GM15510 (cell line): ENCODE data around the gene VASN.

Source experiments
- POLR2A ChIP-seq: IDR thresholded peaks from 3 replicates; pipeline ENCODE4 v1.6.1; 2011; ENCODE audit warnings: borderline replicate concordance; ENCODE audit not compliant: insufficient read length; ENCODE audit errors: extremely low read depth

VASN gene

DNA sequence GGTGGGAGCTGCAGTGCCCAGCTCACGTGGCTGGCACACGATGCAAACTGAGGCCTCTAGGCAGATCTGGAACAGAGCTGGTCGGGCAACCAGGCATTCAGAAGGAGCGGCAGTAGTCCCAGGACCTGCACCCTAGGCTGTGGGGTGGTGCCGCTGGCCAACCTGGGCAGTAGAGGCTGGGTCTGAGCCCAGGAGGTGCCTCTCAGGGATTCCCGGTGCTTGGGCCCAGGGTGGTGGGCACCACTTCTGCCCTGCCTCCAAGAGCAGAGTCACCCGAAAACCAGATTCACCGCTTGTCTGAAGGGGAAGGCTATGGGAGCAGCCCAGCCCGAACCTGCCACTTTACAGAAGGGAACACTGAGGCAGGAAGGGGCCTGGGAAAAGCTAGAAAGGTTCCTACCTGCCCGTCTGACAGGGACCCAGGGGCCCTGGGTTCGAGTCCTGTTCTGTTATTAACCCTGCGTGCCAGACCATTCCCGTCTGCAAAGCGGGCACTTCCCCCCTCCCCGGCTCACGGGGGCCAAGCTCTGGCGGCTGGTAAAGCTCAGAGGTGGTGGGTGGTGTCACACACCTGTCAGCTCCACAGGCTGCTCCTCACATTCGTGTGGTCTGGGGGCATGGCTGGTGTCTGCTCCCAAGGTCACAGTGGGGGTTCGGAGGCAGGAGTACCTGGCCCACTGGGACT is 38.9 kb upstream of the VASN start:
- TF ChIP-seq POLR2A, result no peak

DNA sequence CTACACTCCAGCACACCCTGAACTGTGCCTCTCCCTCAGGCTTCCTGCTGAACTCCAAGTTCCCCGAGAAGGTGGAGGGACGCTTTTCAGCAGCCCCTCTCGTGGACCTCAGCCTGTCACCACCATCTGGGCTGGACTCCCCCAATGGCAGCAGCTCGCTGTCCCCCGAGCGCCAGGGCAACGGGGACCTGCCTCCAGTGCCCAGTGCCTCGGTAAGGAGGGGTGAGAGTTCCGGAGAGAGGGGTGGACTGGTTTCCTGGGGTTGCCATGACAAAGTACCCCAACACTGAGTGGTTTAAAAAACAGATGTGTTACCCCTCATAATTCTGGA is 38.4 kb upstream of the VASN start:
- TF ChIP-seq POLR2A, result no peak

DNA sequence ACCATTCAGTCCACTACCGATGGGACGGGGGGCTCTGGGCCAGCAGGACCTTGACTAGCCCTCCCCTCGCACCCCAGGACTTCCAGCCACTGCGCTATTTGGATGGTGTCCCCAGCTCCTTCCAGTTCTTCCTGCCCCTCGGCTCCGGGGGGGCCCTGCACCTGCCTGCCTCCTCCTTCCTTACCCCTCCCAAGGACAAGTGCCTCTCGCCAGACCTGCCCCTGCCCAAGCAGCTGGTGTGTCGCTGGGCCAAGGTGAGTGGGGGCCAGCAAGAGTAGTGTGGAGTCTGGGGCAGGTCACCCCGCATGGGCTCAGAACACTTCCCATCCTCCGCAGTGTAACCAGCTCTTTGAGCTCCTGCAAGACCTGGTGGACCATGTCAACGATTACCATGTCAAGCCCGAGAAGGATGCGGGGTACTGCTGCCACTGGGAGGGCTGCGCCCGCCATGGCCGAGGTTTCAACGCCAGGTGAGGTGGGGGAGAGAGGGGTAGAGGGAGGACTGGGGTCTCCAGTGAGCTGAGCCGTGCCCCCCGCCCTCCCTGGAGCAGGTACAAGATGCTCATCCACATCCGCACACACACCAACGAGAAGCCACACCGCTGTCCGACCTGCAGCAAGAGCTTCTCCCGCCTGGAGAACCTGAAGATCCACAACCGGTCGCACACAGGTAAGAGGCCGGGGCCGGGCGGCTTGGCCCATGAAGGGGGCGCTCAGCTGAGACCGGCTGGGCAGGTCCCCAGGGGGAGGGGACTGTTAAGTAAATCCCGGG is 36.7 kb upstream of the VASN start:
- no peak for TF ChIP-seq POLR2A

- no peak for TF ChIP-seq POLR2A
Measured at GRCh38 chr16:4336701-4337539, 34.7 kb upstream of the VASN start.

GRCh38 chr16:4337540-4338088 is 34.0 kb upstream of the VASN start:
- TF ChIP-seq POLR2A, result no peak

GRCh38 chr16:4338125-4338582 is 33.5 kb upstream of the VASN start:
- TF ChIP-seq POLR2A, result no peak

DNA sequence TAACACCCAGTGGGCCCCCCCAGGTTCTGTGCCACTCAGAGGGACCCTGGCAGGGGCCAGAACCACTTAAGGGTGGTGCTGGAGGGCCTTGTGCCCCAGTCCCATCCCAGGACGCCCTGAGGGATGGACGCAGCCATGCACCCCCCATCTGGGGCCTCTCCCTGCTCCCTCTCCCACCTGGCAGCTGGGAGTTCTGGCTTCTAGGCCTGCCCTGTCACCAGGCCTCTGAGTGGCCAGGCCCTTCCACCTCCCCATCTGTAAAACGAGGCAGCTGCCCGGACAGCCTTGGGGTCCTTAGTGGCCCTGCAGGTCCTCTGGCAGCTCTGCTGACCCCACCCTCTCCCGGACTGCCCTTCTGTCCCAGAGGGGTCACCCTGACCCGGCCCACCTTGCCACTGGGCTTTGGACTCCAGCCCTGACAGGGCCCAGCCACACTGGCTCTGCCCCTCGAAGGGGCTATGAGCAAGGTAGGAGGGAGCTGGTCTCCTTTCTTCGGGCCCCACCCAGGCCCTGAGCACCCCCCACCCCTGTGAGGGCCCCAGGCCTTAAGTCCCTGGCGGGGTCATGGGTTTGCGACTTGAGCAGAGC is 32.8 kb upstream of the VASN start:
- no peak for TF ChIP-seq POLR2A

DNA sequence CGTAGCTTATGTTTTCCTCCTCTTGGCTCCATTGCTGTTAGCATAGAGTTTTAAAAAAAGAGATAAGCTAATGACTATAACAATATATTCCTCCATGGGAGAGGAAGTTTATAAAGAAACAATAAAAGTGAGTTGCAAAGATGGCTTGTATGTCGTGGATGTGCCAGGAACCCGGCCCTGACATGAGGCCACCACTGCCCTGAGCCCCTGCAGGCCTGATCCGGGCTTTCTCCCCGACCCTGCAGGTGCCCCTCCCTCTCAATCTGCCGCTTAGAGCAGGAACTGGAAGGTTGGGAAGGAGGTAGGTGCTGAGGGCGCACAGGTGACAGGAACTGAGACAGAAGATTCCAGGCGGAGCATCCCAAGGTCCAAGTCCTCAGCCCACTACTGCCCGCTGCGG is 32.2 kb upstream of the VASN start:
- TF ChIP-seq POLR2A, result no peak

GRCh38 chr16:4339909-4340308 is 31.7 kb upstream of the VASN start:
- no peak for TF ChIP-seq POLR2A

DNA sequence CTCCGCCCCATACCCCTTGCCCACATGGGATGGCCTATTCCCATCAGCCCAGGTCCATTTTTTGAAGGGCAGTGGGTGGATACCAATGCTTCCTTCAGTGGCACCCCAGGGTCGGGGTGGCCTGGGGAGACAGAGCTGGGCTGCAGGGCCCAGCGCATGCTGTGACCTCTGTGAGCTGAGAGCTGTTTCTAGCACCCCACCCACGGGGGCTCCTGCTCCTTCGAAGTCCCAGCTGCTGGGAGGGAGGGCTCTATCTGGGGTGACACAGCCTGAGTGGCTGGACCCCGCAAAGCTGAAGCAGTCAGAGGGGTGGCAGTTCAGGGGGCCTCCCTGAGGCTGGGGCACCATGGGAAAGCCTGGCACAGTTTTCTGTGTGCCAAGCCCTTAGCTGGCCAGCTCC is 31.2 kb upstream of the VASN start:
- no peak for TF ChIP-seq POLR2A

DNA sequence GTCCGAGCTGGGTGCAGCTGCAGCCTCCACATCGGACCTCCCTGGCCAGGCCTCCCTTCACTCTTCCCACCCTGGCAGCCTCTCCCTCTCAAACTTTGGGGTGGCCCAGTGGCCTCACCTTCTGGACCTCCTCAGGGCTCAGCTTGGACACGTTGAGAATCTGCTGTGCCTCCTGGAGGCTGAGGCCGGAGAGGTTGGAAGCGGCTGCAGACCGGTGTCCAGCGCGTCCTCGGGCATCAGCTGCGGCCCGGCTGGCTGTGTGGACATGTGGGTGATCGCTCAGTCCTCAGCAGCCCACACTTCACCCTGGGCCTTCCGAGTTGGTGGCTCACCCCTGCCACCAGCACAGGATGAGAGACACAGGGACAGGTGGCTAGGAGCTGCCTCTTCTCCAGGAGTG is 30.4 kb upstream of the VASN start:
- no peak for TF ChIP-seq POLR2A

DNA sequence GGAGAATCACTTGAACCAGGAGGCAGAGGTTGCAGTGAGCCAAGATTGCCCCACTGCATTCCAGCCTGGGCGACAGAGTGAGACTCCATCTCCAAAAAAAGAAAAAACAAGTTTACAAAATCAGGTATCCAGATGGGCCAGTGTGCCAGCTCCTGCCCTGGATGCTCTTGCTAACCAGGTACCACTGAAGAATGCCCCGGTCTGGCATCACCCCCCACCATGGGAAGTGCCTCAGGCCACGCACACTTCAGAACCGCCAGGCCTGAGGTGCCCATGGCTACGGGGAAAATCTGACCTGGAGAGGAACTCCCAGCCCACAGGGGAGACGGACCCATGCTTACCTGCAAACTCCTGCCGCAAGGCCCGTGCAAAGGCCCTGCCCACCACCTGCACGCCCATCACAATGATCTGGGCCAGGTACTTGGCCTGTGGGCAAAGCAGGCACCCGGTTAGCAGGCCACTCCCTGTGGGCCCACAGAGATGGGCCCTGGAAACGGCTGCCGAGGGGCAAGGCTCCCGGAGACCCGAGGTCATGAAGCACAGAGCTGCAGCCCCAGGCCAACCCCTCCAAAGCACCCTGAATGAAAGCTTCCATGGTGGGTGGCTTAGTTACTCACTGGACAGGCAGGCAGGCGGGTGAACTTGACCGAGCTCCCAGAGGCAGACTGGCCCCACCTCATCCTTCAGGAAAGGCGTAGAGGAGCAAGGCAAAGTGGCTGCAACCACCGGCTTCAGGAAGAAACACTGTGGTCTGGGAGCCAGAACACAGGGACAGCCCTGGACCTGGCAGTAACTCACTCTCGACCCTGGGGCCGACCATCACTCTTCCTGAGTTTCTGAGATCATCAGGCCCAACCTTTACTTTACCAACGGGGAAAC is 28.5 kb upstream of the VASN start:
- TF ChIP-seq POLR2A, result no peak

- no peak for TF ChIP-seq POLR2A
Measured at GRCh38 chr16:4344983-4345835, 26.4 kb upstream of the VASN start.

DNA sequence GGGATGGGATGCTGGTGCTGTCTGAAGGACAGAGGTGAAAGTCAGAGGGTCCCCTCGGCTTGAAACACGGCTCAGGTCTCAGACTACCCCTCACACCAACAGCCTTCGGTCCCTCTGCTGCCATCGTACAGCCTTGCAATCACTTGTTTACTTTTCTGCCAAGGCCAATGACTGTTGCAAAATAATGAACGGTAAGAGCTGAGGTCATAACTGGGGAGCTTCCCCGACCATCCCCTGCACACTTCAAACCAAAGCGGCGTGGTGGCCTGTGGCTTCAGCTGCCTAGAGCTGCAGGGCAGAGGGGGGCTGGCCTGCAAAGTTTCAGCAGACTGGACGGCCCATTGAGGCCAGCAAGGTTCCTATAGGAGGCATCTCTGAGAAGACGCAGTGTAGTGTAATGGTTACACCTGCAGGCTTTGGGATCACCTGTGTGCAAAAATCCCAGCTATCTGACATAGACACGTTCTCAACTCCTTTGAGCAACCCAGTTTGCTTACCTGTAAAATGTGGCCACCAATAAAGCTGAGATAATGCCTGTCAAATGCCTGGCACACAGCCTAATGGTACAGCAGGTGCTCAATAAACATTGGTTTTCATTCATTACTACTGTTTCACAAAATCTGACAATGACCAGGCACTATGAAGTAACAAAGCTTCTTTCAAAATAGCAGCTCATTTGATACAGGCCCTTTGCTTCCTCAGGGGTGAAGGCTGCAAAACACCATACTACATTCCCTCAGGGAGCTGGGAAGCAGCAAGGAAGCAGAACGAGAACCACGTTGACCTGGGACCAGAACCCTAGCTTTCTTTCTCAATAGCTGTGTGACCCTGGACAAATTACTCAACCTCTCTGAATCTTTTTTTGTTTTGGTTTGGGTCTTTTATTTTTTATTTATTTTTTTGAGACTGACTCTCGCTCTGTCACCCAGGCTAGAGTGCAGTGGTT is 25.5 kb upstream of the VASN start:
- TF ChIP-seq POLR2A, result no peak
